HEK293T (cell line): ENCODE results near the gene EFCAB6.

Experiments
- ARNT ChIP-seq: fragments of 450-650 bp; IDR thresholded peaks from 2 replicates; pipeline ENCODE4 v1.6.1; 2017; ENCODE audit warnings: mild to moderate bottlenecking
- BHLHE40 ChIP-seq: fragments of 450-650 bp; IDR thresholded peaks from 2 replicates; pipeline ENCODE4 v1.6.1; 2016; ENCODE audit warnings: mild to moderate bottlenecking, moderate library complexity, borderline replicate concordance
- CTBP1 ChIP-seq: fragments of 450-650 bp; IDR thresholded peaks from 2 replicates; pipeline ENCODE4 v1.6.1; 2016; ENCODE audit warnings: borderline replicate concordance
- ELF4 ChIP-seq: fragments of 450-650 bp; IDR thresholded peaks from 2 replicates; pipeline ENCODE4 v1.6.1; 2017; ENCODE audit warnings: antibody characterized with exemption
- FOXA1 ChIP-seq: fragments of 450-650 bp; IDR thresholded peaks from 2 replicates; pipeline ENCODE4 v1.6.1; 2016; ENCODE audit warnings: mild to moderate bottlenecking
- FOXK2 ChIP-seq: fragments of 450-650 bp; IDR thresholded peaks from 2 replicates; pipeline ENCODE4 v1.6.1; 2016; ENCODE audit warnings: mild to moderate bottlenecking
- FOXM1 ChIP-seq: fragments of 450-650 bp; IDR thresholded peaks from 2 replicates; pipeline ENCODE4 v1.6.1; 2017; ENCODE audit warnings: mild to moderate bottlenecking, borderline replicate concordance
- HDGF ChIP-seq: fragments of 450-650 bp; IDR thresholded peaks from 2 replicates; pipeline ENCODE4 v1.6.1; 2017; ENCODE audit warnings: antibody characterized with exemption, borderline replicate concordance
- LEF1 ChIP-seq: fragments of 450-650 bp; IDR thresholded peaks from 2 replicates; pipeline ENCODE4 v1.6.1; 2017; ENCODE audit warnings: mild to moderate bottlenecking, borderline replicate concordance
- SP1 ChIP-seq: fragments of 450-650 bp; IDR thresholded peaks from 2 replicates; pipeline ENCODE4 v1.6.1; 2017
- ZNF384 ChIP-seq: fragments of 450-650 bp; IDR thresholded peaks from 2 replicates; pipeline ENCODE4 v1.6.1; 2016

DNA sequence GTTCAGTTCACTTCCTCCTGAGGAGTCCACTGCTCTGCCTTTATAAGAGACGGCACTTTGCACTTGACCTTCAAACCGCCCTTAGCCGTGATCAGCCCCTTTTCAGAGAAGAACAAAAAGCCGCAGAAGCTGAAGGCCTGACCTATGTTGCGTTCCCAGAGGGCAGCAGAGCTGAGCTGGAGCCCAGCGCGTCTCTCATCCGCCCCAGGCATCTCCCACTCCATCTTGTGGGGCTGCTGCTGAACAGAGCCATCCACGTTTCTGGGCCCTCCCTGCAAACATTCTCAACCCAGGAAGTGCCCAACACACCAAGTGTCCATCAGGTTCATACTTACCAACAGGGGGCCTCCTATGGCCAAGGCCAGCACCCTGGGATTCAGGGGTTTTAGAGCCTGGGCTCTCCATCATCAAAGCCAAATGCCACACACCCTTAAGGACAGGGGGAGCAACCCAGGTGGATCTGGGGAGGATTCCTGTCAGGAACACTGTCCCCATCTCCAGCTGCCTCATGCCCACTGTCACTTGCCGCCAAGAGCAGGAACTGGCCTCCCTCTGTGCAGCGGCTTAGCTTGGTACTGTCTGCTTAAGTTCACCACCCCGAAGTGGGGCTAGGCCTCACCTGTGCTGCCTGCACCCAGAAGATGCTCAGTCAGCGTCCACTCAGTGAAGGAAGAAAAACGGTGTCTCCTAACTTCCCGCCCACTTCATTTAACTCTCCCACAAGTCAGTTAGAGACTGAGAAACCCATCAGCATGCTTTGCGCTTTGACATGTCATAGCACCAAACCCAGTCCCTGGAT, 16.0 kb upstream of the EFCAB6 start:
- TF ChIP-seq ELF4 (no peak), FOXM1 (no peak), HDGF (no peak), ZNF384 (no peak), FOXA1 (no peak), BHLHE40 (no peak), ARNT (no peak), CTBP1 (no peak), LEF1 (no peak), FOXK2 (no peak), SP1 (no peak)
